Heart left ventricle (tissue), 13 donors: ENCODE results near the gene SLC9B2.

Experiments
- CTCF ChIP-seq, 12 donors: fragments of 200-600 bp; sonication (generic) in 4 of 12; IDR thresholded peaks; one replicate each; pipeline versions ENCODE4 v1.5.0 to v1.8.0; 2018 to 2022; ENCODE audit warnings: antibody characterized with exemption in 12 of 12, mild to moderate bottlenecking in 5 of 12
- POLR2A ChIP-seq, 2 donors: fragments of 450-650 bp; IDR thresholded peaks; one replicate each; pipeline ENCODE4 v1.6.1; 2017; ENCODE audit warnings: antibody characterized with exemption in 2 of 2, mild to moderate bottlenecking in 2 of 2, moderate library complexity in 2 of 2
- donor health status: ischemic (EF 13 %, LVEDD 7.1; RV severe dilation, severe dysfunction).
- donor health status: DM: no; HTN: yes; CAD: no.
- donor health status: DM: no; HTN: no; CAD: no.
- donor health status: ischemic (EF 25% LVEDD 6.9; RV normal size, moderate dysfunction).
- donor health status: ischemic (EF 25% LVEDD 5.7; RV mildly dilated, moderate dysfunction).
- donor health status: ischemic (EF 35%, LVEDD 5.7; RV mildly dilated, moderate dysfunction).
- donor health status: nonischemic (EF 11% LVEDD 7.7; RV severe dilation, severe dysfunction).
- donor health status: DM: yes; HTN: yes; CAD: no.
- donor health status: PGD.
- donor health status: ischemic (EF 29% LVEDD 5.4; RV normal size, mild dysfunction).
- donor health status: nonischemic (EF 23%, LVEDD 6.1; RV moderate dilation, normal function).

- TF ChIP-seq CTCF (IDR thresholded peaks at IDR 0.05), result peak in 6 of 12 donors; percentile 9 to 20 (median 14)
- TF ChIP-seq POLR2A (IDR thresholded peaks at IDR 0.05), result no peak
Observed at GRCh38 chr4:103032574-103032973, 44.0 kb downstream of the SLC9B2 start.
